Hematopoietic multipotent progenitor cell treated with erythropoietin and hydrocortisone succinate and interleukin-3 and kit ligand, for 15 days (in vitro differentiated cells): ENCODE measurements around the gene DNM2.
"Not testable (repeated sequence)": the region's sequence is repeated elsewhere in the genome, so short reads cannot be mapped to it uniquely, and the experiment has no call there.

Experiments
- DNase-seq: peaks from one replicate; pipeline ENCODE4 v3.0.0-alpha.2; 2015; ENCODE audit warnings: low spot score

Gene DNM2

DNA sequence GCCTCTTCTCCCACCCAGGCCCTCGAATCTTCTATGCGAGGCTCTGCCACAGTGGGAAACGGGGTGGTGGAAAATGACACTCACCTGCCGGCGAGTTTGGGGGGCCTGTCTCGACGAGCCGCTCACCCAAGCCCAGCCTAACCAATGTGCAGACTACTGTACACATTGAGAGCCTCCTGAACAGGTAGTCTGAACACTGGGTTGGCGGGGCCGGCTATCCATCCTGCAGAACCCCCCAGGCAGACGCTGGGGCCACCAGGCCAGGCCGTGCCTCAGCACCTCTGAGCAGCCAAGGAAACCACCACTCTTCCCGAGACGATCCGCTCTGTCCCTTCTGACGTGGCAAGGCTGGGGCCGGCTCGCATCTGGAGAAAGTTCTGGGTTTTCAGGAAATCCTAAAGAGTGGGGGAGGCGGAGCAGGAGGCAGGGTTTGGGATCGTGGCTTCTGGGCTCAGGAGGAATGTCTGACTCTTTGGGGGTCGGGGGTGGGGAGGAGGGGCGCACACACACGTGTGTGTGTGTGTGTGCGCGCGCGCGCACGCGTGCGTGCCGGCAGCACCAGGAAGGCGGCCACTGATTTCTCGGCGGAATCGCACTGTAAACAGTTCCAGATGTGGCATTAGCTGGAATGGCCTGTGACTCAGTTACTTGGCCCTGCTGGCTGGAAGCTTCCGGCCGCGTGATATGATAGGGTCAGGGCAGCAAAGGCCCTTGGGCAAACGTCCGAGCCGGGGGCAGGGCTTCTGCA lies 99.6 kb downstream of the DNM2 start:
- DNase-seq, result no peak

DNA sequence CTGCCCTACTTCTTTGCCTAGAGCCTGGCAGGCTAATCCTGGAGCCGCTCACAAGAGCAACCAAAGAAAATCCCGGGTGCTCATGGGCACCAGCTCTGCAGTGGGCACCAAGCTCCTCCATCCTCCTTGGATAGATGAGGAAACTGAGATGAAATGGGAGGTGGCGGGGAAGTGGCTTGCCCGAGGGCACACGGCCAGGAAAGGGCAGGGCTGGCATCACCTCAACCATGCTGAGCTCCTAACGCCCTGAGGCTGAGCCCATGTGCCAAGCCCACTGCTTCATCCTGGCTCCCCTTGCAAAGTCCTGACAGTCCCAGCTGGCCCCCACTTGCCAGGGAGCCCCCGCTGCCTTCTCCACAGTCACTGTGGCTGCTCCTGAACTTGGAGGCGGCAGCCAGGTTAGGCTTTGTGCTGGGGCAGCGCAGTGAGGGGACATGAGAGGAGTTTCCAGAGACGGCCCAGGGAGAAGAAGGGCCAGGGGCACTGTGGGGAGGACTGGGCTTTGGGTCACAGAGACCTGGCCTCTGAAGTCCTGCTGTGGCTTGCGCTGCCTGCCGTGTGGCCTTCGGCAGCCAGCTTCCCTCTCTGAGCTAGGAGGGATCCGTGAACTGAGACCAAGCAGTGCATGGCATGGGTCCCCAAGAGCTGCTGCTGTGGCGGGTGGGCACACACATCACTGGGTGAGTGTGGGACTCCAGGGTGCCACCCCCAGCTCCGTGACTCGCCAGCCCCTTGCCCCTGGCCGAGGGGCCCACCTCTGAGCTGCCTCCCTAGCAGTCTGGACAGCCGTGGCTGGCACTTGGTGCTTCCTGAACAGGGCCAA lies 100.6 kb downstream of the DNM2 start:
- no peak for DNase-seq

DNA sequence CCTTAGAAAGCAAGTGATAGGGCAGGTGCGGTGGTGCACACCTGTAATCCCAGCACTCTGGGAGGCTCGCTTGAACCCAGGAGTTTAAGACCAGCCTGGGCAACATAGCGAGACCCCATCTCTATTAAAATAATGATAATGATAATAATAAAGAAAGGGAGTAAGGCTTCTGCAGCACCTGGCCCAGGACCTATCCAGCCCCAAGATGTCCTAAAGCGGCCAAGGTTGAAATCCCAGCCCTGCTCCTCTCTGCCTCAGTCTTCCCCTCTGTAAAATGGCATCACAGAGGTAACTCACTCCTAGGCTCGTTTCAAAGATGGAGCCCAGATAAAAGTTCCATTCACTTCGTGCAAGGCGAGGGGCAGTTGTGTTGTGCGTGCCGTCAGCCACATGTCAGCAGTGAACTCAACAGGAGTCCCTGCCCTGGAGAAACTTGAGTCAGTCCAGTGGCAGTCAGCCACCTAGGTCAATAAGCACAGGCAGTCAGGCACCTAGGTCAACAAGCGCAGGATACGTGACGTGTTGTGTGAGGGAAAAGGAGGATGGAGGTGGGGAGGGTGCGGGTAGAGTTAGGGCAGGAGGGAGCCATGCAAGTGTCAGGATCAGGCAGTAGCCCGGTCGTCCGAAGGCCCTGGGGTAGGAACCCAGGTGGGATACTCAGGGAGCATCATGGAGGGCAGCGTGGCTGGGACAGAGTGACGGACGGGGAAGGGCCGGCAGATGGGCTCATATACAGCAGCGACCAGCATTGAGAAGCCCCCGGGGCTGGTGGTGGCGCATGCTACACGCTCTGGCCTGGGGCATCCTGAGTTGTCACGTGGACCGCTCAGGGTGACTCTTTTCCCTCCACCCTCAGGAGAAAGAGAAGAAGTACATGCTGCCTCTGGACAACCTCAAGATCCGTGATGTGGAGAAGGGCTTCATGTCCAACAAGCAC lies 101.5 kb downstream of the DNM2 start:
- DNase-seq, result no peak

DNA sequence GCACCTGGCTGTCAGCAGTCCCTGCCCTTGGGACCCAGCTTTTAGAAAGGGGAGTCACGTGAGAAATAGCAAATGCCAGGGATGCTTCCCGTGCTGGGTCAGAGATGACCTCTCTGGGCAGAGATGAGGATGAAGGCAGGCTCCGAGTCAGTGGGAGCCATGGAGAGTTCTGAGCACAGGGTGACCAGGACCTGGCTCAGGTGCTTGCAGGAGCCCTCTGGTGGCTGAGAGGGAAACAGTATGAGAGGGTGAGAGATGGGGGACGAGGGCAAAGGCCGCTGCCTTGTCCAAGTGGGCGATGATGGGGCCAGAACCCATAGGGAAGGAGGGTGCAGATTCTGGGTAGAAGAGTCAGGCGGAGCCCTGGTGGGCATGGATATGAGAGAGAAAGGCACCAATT lies 102.3 kb downstream of the DNM2 start:
- peak; percentile 47 for DNase-seq

DNA sequence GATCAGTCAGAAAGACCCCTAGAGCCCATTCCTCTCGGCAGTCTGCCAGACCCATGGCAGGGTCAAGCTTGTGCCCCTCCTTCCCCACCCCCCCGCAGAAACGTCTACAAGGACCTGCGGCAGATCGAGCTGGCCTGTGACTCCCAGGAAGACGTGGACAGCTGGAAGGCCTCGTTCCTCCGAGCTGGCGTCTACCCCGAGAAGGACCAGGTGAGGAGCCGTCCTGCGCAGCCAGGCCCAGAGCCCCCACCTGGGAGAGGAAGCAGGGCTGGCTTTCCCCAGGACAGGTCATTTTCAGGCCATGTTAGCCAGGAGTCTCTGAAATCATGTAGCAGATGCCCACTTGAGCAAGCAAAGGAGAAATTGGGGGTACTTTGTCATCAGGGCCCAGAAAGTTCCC lies 105.8 kb downstream of the DNM2 start:
- DNase-seq, result no peak

DNA sequence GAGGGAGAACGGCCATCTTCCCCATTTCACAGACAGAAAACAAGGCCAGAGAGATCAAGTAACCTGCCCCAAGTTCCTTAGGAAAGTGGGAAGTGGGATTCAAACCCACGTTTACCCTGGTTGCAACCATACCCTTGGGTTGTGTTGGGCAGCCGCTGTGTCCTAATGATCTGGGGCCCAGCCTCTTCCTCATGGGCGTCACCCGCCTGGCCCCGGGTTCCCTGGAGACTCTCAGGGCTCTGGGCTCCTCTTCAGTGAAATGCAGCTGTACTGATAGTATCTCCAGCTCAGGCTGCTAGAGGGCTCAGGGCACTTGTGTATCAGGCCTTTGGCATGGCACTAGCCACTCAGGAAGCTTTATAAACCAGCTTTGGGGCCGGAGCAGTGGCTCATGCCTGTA lies 108.4 kb downstream of the DNM2 start:
- DNase-seq, result peak; percentile 26

DNA sequence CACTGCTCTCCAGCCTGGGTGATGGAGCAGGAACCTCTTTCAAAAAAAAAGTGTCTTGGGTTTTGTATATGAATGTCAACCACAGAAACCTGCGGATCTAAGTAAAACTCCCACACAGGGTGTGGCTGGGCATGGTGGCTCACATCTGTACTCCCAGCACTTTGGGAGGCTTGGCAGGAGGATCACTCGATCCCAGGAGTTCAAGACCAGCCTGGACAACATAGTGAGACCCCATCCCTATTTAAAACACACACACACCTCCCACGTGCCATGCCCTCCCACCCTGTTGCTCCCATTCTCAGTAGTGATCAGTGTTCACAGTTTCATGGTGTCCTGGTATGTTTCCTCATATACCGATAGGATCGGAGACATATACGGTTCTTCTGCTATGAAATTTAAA lies 109.0 kb downstream of the DNM2 start:
- no peak for DNase-seq

DNA sequence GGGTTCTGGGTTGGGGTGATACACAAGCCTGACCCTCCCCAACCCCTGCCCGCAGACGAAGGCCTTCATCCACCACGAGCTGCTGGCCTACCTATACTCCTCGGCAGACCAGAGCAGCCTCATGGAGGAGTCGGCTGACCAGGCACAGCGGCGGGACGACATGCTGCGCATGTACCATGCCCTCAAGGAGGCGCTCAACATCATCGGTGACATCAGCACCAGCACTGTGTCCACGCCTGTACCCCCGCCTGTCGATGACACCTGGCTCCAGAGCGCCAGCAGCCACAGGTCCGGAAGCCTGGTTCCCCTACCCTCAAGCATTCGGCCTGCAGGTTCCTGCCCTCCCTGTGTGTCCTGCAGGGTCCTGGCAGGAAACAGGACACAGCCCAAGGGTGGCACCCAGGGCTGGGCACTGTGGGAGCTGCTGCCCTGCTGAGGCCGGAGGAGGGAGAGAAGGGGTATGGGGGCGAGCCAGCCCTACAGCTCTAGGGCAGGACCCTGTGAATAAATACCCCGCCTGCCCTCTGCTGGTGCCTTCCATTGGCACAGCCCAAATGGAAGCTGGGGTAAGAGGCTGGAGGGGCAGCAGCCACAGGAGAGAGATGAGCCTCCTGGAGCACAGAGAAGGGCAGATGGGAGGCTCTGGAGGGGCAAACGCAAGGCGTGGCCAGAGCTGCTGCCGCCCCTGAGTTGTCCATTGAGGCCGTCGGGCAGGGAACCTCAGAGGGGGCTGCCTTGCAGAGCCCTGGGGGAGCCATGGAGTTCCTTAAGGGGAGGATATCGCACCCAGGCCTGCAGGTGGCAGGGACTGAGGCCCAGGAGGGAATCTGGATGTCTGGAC lies 111.3 kb downstream of the DNM2 start:
- no peak for DNase-seq

DNA sequence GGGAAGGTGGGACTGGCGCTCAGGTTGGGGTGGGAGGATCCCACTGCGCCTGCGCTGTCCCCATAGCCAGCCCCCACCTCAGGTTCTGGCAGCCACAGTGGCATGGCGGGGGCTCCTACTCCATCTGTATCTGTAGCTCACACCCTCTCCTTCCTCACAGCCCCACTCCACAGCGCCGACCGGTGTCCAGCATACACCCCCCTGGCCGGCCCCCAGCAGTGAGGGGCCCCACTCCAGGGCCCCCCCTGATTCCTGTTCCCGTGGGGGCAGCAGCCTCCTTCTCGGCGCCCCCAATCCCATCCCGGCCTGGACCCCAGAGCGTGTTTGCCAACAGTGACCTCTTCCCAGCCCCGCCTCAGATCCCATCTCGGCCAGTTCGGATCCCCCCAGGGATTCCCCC lies 112.1 kb downstream of the DNM2 start:
- DNase-seq, result no peak

DNA sequence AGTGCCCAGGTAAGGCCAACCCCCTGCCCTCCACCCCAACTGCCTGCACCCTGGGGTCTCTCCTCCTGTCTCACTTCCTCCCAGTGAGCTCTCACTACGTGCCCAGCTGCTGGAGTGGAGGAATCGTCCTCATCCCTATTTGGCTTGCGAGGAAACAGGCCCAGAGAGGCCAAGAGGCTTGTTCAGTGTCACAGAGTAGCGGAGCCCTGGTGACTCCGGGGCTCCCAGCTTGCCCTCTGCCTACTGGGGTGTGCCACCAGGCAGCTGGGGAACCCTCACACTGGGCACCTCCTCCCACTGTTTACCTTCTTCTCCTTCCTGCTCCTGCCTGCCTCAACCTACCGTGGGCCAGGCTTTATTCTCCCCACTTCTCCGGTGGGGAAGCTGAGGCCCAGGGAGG lies 112.5 kb downstream of the DNM2 start:
- DNase-seq, result no peak

DNA sequence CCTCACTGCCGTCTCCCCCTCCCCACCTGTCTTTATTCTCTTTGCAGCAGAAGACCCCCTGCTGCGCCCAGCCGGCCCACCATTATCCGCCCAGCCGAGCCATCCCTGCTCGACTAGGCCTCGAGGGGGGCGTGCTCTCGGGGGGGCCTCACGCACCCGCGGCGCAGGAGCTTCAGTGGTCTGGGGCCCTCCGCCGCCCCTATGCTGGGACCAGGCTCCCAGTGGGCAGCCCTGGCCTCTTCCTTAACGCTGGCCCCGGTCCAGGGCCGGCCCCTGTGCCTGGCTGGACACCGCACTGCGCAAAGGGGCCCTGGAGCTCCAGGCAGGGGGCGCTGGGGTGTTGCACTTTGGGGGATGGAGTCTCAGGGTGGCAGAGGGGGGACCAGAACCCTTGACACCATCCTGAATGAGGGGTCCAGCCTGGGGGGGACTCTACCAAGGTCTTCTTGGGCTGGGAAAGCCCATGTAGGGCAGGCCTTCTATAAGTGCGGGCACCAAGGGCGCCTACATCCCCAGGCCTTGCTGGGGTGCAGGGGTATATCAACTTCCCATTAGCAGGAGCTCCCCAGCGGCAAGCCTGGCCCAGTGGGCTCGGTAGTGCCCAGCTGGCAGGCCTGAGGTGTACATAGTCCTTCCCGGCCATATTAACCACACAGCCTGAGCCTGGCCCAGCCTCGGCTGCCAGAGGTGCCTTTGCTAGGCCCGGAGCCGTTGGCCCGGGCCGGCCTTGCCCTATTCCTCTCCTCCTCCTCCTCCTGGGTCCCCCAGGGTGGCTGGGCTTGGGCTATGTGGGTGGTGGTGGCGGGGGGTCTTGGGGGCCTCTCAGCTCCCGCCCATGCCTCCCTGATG lies 113.3 kb downstream of the DNM2 start:
- no peak for DNase-seq

DNA sequence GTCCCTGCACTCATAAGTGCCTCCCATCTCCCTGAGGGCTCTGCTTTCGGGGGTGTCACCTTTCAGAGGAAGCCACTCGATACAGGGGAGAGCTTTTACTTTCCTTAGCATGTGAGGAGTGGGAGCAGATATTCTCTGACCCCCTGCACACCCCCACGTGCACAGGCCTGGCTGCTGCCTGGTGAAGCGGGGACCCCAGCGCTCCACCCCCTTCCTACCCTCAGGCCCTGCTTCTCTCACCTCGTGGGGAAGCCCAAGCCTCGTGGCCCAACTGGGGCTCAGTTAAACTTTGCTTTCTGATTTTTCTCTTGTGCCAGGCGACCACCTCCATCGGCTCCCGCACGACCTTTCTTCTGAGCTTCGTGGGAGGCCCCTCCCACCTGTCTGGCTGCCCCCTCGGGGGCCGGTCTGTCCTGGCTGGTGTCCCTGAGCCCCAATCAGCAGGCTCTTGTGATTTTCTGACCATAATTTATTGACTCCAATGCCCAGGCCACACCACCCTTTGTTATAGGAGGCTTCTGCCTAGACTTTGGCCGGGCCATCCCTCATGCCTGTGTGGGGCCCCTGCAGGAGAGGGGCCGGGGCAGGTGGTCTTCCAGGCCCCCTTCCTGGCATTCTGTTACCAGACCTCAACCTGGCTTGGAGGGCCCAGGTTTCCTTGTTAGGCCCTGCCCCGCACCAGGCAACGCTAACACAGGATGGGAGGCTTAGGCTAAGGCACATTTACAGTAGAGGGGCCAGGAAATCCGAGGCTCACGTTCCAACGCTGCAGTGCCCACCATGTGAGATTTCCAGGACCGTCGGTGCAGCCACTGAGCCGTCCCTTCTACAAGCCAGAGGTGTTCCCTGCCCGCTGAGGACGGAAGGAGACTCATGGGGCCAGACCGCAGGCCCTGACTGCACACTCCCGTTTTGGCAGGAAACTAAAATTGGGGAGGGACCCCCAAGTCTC lies 114.4 kb downstream of the DNM2 start:
- DNase-seq, result no peak

DNA sequence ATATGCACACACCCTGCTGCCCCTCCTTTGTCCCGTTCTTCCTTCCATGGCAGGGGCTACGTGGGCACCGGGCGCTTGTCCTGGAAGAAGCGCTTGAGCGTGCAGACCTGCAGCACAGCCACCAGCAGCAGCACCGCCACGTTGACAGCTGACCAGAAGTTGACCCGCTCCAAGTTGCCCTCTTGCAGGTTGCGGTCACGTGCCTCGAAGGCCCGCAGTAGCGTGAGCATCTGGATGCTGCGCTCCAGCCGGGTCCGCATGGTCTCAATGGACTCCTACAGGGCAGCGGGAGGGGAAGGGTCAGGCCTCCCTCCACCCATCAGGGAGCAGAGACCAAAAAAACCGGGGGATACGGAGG lies 115.0 kb downstream of the DNM2 start:
- DNase-seq, result no peak

DNA sequence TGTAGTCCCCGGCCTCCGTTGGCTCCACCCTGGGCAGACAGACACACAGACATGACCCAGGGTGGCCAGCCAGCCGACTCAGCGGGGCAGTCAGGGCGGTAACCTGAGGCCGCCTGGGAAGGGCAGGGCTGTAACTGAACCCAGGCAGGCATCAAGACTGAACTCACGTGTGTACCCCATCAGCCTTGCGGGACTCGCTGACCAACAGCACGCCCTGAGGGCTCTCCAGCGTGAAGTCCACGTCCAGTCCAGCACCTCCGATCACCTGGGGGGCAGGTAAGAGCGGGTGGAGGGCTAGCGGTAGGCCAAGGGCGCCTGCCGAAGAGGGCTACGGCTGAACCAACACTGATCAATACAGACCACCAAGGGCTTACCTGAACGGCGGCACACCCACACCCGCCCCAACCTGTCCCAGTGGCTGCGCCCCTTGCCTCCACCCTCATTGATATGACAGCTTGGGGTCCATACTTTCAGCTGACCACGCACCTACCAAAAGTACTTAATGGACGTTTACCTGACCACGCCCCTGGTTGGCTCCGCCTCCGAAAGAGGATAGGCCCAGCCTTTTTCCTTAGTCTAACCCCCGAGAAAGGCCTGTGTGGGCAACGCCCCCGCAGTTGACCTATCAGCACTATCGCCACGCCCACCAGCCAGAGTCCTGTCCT lies 117.3 kb downstream of the DNM2 start:
- DNase-seq, result no peak

DNA sequence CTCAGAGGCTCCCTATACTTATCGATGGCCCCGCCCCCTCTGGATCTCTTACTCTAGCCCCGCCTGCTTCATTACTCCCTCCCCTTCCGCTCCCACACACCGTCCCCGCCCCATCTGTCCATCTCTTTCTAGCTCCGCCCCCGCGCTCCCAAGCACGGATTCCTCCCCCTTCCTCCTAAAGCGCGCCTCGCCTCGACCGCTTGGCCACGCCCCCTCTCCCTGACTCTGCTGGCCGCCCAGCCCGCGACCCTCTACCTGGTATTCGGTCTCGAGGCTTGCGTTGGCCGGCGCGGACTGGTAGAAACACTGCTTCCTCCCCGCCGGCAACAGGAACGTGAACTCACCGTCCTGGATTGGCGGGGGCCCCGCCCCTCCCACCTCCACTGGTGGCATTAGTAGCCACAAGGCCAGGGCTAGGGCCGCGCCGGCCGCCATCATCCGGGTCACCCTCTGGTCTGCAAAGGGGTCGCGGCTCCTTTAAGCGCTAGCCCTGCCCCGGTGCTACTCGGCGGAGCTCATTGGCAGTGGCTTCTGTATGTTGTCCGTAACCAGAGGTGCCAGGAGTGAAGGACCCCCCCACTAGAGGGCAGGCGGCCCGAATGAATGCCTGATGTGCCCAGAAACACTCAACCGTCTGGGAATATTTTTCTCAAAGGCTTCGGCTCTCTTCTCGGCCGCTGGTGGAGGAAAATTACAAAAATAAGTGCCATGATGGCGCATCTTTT lies 118.0 kb downstream of the DNM2 start, which contains the start of gene TMED1:
Gene TMED1 (minus strand): TSS at position 459 of the 725 bp plus-strand sequence. CDS start 21 bp downstream, at position 438.
- DNase-seq, result peak; percentile 100

DNA sequence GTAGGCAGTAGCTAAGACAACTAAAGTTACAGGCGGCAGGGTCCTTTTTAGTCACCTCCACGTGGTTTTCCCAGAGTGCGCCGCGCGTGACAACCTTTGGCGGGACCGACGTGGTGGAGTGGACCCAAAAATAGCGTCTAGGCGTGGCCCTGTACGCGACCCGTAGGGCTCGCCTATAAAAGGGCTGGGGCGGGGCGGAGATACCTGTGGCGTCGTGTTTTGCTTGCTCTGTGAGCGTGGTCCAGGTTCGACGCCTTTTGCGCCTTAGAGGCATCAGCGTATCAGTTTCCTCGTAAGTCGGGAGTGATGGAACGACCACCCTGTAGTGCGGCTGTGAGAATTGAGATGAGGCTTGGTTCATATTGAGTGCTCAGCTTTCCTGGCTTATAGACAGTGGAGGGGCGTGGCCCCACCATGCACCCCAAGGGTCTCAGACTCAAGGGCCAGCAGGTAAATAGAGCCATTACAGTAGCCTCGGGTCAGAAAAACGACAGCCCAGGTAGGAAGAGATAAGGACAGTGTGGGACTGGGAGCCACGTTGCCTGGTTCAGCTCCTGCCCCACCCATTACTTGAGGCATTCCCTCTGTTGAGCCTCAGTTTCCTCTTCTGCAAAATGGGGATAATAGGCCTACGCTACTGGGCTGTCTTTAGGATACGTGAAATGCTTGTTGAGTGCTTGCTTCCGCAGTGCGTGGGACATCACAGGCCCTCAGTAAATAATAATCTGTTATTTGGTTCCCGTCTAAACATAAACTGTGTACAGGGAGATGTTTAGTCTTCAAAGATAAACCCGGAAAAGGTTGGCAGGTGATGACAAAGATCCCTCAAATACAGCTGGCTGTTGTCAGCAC lies 118.8 kb downstream of the DNM2 start:
- DNase-seq, result peak; percentile 91

DNA sequence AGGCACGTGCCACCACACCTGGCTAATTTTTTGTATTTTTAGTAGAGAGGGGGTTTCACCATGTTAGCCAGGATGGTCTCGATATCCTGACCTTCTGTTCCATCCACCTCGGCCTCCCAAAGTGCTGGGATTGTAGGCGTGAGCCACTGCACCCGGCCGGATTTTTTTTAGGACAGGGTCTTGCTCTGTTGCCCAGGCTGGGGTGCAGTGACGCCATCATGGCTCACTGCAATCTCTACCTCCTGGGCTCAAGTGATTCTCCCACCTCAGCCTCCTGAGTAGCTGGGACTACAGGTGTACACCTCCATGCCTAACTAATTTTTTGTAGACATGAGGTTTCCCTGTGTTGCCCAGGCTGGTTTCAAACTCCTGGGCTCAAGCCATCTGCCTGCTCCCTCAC lies 119.8 kb downstream of the DNM2 start:
- DNase-seq, result not testable (repeated sequence)
